Activated CD8-positive, alpha-beta T cell treated with anti-CD3 and anti-CD28 coated beads for 36 hours (primary cell): ENCODE results near the gene C1orf35. TPM values are rescaled to one million over a fixed set of nuclear protein-coding genes. Genes with fewer than 3 reads are reported as not detected.

Source experiments
- ATAC-seq: fragments of 200-7000 bp; cut with Tn5 transposase; one replicate; pipeline ENCODE4 v1.10.0; 2021; ENCODE audit warnings: mild to moderate bottlenecking, moderate library complexity
- CTCF ChIA-PET: fragments of 350-600 bp; sonication (Branson Sonifier 250); formaldehyde crosslinking; loops from one replicate; lab custom pipeline; 2021; ENCODE audit warnings: antibody characterized with exemption; lab: Charles Lee
- POLR2A ChIA-PET: fragments of 350-600 bp; sonication (Branson Sonifier 250); formaldehyde crosslinking; loops from one replicate; lab custom pipeline; 2021; ENCODE audit warnings: antibody characterized with exemption; lab: Charles Lee
- DNase-seq: peaks from one replicate; pipeline ENCODE4 v3.0.0-alpha.2; 2020
- H3K27ac Mint-ChIP-seq: one replicate; pipeline ENCODE4 v1.8.0; 2021; ENCODE audit warnings: mild to moderate bottlenecking, mixed read lengths
- H3K27me3 Mint-ChIP-seq: one replicate; pipeline ENCODE4 v1.8.0; 2021; ENCODE audit warnings: mixed read lengths
- H3K36me3 Mint-ChIP-seq: one replicate; pipeline ENCODE4 v1.8.0; 2021; ENCODE audit warnings: low read depth, mixed read lengths
- H3K4me1 Mint-ChIP-seq: one replicate; pipeline ENCODE4 v1.8.0; 2021; ENCODE audit warnings: low read depth, mixed read lengths
- H3K4me3 Mint-ChIP-seq: one replicate; pipeline ENCODE4 v1.8.0; 2021; ENCODE audit warnings: mild to moderate bottlenecking, moderate library complexity, mixed read lengths
- H3K9me3 Mint-ChIP-seq: one replicate; pipeline ENCODE4 v1.8.0; 2021; ENCODE audit warnings: mixed read lengths
- intact Hi-C: fragments of 100-400 bp; cut with micrococcal nuclease; formaldehyde crosslinking; loops from one replicate; pipeline ENCODE4 v1.10.0; 2022
- total RNA-seq, 2 experiments: library from RNA; stranded (reverse); gene quantifications; one replicate each; pipeline ENCODE4 v1.2.3, GENCODE V29; 2021
- TF ChIP-seq, protein P1 (sequence below): fragments of 200-600 bp; IDR thresholded peaks from one replicate; pipeline ENCODE4 v1.8.0; 2022; ENCODE audit warnings: antibody characterized with exemption, mild to moderate bottlenecking

The C1orf35 gene
- total RNA-seq, 2 experiments from 2014 or later = 22.2 to 23.5 TPM

DNA sequence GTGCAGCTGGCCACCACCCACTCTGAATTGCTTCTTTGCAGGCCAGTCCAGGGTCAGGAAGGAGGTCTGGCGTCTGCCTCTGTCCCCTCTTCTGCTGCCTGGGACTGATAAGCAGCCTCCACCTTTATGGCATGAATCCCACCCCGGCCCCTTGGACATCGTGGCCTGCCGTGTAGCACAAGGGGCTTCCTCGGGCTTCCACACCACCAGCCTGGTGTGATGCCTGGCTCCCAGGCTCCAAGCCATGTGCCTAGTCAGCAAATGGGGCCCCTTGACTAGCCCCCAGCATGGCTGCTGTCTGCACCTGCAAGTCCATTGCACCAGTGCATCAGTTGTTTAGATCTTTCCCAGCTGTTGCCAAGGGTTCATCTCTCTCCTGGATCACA, 30.5 kb downstream of the C1orf35 start:
- ChIA-PET CTCF (interaction anchor here (1.5 kb wide), 1 partner anchor 69 kb away, joined by 6 read pairs; no protein-coding TSS in a partner anchor), POLR2A (no interaction called here)
- Mint-ChIP-seq H3K4me1 (no peaks in the 10 kb centered on the region), H3K27me3 (no peaks in the 10 kb centered on the region), H3K27ac (no peak overlapping the region), H3K4me3 (no peak overlapping the region), H3K9me3 (no peaks in the 10 kb centered on the region), H3K36me3 (no peaks in the 10 kb centered on the region)
- intact Hi-C loops = no loop called here
- ATAC-seq = no peak
- TF ChIP-seq, protein P1, sequence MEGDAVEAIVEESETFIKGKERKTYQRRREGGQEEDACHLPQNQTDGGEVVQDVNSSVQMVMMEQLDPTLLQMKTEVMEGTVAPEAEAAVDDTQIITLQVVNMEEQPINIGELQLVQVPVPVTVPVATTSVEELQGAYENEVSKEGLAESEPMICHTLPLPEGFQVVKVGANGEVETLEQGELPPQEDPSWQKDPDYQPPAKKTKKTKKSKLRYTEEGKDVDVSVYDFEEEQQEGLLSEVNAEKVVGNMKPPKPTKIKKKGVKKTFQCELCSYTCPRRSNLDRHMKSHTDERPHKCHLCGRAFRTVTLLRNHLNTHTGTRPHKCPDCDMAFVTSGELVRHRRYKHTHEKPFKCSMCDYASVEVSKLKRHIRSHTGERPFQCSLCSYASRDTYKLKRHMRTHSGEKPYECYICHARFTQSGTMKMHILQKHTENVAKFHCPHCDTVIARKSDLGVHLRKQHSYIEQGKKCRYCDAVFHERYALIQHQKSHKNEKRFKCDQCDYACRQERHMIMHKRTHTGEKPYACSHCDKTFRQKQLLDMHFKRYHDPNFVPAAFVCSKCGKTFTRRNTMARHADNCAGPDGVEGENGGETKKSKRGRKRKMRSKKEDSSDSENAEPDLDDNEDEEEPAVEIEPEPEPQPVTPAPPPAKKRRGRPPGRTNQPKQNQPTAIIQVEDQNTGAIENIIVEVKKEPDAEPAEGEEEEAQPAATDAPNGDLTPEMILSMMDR = no peak
- DNase-seq = no peak

GRCh38 chr1:228071839-228072657, 31.1 kb downstream of the C1orf35 start:
- intact Hi-C loops = no loop called here
- no peak for DNase-seq
- peak; percentile 52 for ATAC-seq

GRCh38 chr1:228070851-228071250, 32.3 kb downstream of the C1orf35 start:
- DNase-seq (no peak), ATAC-seq (no peak)
- peaks cover 7% of the 10 kb centered on the region for H3K27me3 Mint-ChIP-seq
- POLR2A ChIA-PET = no interaction called here
- intact Hi-C loops = no loop called here
- no peaks in the 10 kb centered on the region for H3K9me3 Mint-ChIP-seq
- H3K27ac Mint-ChIP-seq = no peak overlapping the region
- no peaks in the 10 kb centered on the region for H3K4me1 Mint-ChIP-seq
- TF ChIP-seq, protein P1 = no peak
- H3K4me3 Mint-ChIP-seq = no peak overlapping the region
- no peaks in the 10 kb centered on the region for H3K36me3 Mint-ChIP-seq
- CTCF ChIA-PET = no interaction called here

More at GRCh38 chr1:228071839-228072657, 31.1 kb downstream of the C1orf35 start:
- Mint-ChIP-seq H3K27me3 (peaks cover 2% of the 10 kb centered on the region), H3K36me3 (no peaks in the 10 kb centered on the region), H3K4me3 (no peak overlapping the region), H3K27ac (no peak overlapping the region), H3K9me3 (no peaks in the 10 kb centered on the region), H3K4me1 (no peaks in the 10 kb centered on the region)
- POLR2A ChIA-PET = no interaction called here
- TF ChIP-seq, protein P1 = no peak
- CTCF ChIA-PET = no interaction called here

DNA sequence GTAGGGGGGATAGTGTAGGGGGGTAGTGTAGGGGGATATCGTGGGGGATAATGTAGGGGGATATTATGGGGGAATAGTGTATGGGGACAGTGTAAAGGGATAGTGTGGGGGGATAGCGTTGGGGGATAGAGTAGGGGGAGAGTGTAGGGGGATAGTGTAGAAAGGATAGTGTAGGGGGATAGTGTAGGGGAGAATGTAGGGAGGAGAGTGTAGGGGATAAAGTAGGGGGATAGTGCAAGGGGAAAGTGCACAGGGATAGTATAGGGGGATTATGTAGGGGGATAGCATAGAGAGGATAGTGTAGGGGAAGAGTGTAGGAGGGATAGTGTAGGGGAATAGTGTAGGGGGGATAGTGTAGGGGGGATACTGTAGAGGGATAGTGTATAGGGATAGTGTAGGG, 33.0 kb downstream of the C1orf35 start:
- TF ChIP-seq, protein P1 = no peak
- intact Hi-C loops = no loop called here
- no peak for DNase-seq
- Mint-ChIP-seq H3K9me3 (no peaks in the 10 kb centered on the region), H3K4me3 (no peak overlapping the region), H3K4me1 (no peaks in the 10 kb centered on the region), H3K36me3 (no peaks in the 10 kb centered on the region), H3K27ac (no peak overlapping the region), H3K27me3 (peaks cover 11% of the 10 kb centered on the region)
- POLR2A ChIA-PET = no interaction called here
- CTCF ChIA-PET = no interaction called here
- ATAC-seq = no peak

DNA sequence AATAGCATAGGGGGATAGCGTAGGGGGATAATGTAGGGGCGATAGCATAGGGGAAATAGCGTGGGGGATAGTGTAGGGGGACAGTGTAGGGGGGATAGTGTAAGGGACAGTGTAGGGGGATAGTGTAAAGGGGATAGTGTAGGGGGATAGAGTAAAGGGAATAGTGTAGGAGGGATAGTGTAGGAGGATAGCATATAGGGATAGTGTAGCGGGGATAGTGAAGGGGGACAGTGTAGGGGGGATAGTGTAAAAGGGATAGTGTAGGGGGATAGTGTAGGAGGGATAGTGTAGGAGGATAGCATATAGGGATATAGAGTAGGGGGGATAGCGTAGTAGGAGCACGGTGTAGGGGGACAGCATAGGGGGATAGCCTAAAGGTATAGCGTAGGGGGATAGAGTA, 34.8 kb downstream of the C1orf35 start:
- no peak for DNase-seq
- TF ChIP-seq, protein P1 = no peak
- H3K9me3 Mint-ChIP-seq = no peaks in the 10 kb centered on the region
- ATAC-seq = no peak
- POLR2A ChIA-PET = no interaction called here
- H3K4me1 Mint-ChIP-seq = no peaks in the 10 kb centered on the region
- H3K4me3 Mint-ChIP-seq = no peak overlapping the region
- intact Hi-C loops = no loop called here
- CTCF ChIA-PET = no interaction called here
- peaks cover 12% of the 10 kb centered on the region for H3K27me3 Mint-ChIP-seq
- no peaks in the 10 kb centered on the region for H3K36me3 Mint-ChIP-seq
- no peak overlapping the region for H3K27ac Mint-ChIP-seq
